ENCODE data around the gene B4GALNT4.

- no peak for TF ChIP-seq FOXM1 (IDR thresholded peaks at IDR 0.05; ENCODE audit: borderline replicate concordance)
- TF ChIP-seq ZNF384 (IDR thresholded peaks at IDR 0.05) = no peak
- no peak for TF ChIP-seq NFRKB (IDR thresholded peaks at IDR 0.05)
- no peak for TF ChIP-seq CTBP1 (IDR thresholded peaks at IDR 0.05; ENCODE audit: borderline replicate concordance)
- no peak for TF ChIP-seq SUZ12 (IDR thresholded peaks at IDR 0.05)
- no peak for TF ChIP-seq BHLHE40 (IDR thresholded peaks at IDR 0.05; ENCODE audit: borderline replicate concordance)
- TF ChIP-seq TARDBP (IDR thresholded peaks at IDR 0.05) = no peak
- TF ChIP-seq SP1 (IDR thresholded peaks at IDR 0.05) = no peak
- TF ChIP-seq ELF4 (IDR thresholded peaks at IDR 0.05) = no peak
- no peak for TF ChIP-seq FOXA1 (IDR thresholded peaks at IDR 0.05)
Measured at GRCh38 chr11:383431-383830, 14.1 kb downstream of the B4GALNT4 start.

Data from HEK293T (cell line).